ENCODE measurements around the gene COL4A1. TPM values are rescaled to one million over a fixed set of nuclear protein-coding genes. Genes with fewer than 3 reads are reported as not detected.

COL4A1 gene
- total and polyA plus RNA-seq, 4 donors: 162 to 377 (median 214) TPM

DNA sequence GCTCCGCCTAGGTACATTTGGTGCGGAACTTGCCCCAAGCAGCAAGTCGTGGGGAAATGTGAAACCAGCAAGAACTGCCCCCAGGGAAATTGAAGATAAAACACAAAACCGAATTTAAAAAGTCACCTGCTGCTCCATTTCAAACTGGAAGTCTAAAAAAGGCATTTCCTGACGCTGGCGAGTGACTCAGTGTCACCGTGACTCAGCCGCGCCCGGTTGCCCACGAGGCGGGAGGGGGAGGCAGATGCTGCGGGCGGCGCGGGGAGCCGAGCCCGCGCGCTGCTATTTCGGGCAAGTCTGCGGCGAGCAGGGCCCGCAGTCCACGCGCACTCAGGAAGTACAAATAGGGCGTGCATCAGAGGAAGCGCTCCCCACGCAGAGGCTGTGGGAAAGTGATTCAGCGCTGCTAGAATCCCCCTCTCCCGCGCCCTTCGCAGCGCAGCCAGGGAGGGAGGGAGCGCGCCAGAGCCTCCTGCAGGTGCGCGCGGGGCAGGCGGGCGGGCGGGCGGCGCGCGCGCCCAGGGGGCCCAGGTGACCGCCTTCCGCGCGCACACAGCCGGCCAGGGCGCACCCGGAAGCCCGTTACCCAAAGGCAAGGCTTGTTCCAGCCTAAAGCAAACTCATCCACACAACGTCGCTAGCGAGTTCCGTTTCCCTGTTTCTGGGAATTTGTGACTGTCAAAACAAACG is 168.8 kb downstream of the COL4A1 start:
- Histone ChIP-seq H3K36me3 (ENCODE audit: control insufficient read depth, insufficient read depth, low read length) (no peaks in the 10 kb centered on the region), H3K27ac (ENCODE audit: low read depth, low read length) (no peak overlapping the region), H3K4me3 (ENCODE audit: low read depth, low read length) (peak overlapping the region; percentile 31), H3K27me3 (ENCODE audit: control insufficient read depth, insufficient read depth, low read length) (peaks cover 3% of the 10 kb centered on the region), H3K4me1 (ENCODE audit: control insufficient read depth, insufficient read depth, low read length) (peaks cover 23% of the 10 kb centered on the region), H3K9me3 (ENCODE audit: control insufficient read depth, insufficient read depth, low read length) (peaks cover 4% of the 10 kb centered on the region)
- DNase-seq (ENCODE audit: low read depth in 4 of 6, low spot score in 6 of 6): peak in 2 of 6 donors; percentile 62 to 83
- under 1% methylated on average over 57 of the region's 60 CpGs for WGBS (ENCODE audit: insufficient coverage)

DNA sequence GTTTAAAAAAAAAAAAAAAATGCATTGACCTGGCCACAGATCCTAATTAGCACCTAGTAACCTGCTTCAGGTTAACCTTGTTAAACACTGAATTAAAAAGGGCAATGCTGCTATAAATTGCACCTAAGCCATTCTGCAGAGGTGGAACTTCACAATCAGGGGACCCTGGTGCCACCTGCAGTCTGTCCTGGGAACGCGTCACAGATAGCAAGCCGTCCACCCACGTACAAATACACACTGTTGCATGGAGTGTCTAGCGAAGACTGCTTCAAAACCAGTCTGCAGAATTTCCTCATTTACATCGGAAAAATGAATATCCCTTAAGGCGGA is 169.3 kb downstream of the COL4A1 start:
- 0% methylated on average over 5 of the region's 7 CpGs for WGBS (ENCODE audit: insufficient coverage)
- peak overlapping the region; percentile 31 for H3K4me3 ChIP-seq (ENCODE audit: low read depth, low read length)

DNA sequence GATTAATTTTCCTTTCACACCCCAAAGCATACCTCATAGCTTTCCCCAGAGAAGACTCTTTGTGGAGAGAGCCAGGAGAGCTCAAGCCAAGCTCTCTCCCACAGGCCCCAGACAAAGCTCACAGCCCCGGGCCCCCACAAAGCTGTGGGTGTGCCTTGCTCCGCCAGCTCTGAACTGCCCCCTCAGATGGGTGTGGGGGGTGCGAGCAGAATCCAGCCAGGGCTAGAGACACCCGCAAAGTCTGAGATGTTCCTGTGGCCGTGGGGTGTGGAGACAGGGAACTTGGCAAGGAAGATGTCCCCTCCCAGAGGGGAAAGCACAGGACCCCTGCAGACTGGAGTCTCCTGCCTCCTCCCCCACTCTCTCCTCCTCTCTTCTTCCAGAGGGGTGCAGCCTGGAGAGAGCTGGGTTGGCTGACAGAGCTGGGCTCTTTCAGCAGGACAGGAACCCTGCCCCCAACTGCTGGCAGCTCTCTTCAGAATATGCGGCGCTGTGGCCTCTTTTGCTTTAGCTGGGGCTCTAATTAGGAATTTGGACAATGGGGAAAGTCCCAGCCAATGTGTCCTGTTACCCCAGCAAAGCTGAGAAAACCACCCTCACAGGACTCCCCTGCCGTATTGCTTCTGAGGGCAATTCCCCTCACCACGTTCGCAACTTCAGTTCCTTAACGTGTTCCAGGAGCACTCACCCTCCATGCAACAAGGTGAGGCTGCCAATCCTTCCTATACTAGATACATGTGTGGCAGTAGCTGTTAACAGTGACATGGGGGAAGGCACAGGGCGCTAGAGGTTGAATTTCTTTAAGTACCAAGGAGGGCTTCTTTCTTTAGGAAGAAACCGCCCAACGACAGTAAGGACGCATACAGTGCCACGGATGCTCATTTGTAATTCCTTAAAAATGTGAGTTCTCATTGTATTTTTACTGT is 170.0 kb downstream of the COL4A1 start:
- peak in 2 of 6 donors; percentile 60 to 75 for DNase-seq (ENCODE audit: low read depth in 4 of 6, low spot score in 6 of 6)
- Histone ChIP-seq H3K27ac (ENCODE audit: low read depth, low read length) (no peak overlapping the region), H3K27me3 (ENCODE audit: control insufficient read depth, insufficient read depth, low read length) (peaks cover 5% of the 10 kb centered on the region), H3K4me1 (ENCODE audit: control insufficient read depth, insufficient read depth, low read length) (peaks cover 32% of the 10 kb centered on the region), H3K36me3 (ENCODE audit: control insufficient read depth, insufficient read depth, low read length) (no peaks in the 10 kb centered on the region), H3K9me3 (ENCODE audit: control insufficient read depth, insufficient read depth, low read length) (no peaks in the 10 kb centered on the region), H3K4me3 (ENCODE audit: low read depth, low read length) (no peak overlapping the region)
- WGBS (ENCODE audit: insufficient coverage): 18% methylated on average over 4 of the region's 16 CpGs

More for the DNA sequence above, 169.3 kb downstream of the COL4A1 start:
- no peak overlapping the region for H3K27ac ChIP-seq (ENCODE audit: low read depth, low read length)
- peaks cover under 1% of the 10 kb centered on the region for H3K9me3 ChIP-seq (ENCODE audit: control insufficient read depth, insufficient read depth, low read length)
- peaks cover 25% of the 10 kb centered on the region for H3K4me1 ChIP-seq (ENCODE audit: control insufficient read depth, insufficient read depth, low read length)
- DNase-seq (ENCODE audit: low read depth in 4 of 6, low spot score in 6 of 6): peak in 5 of 6 donors; percentile 36 to 93 (median 47)
- no peaks in the 10 kb centered on the region for H3K36me3 ChIP-seq (ENCODE audit: control insufficient read depth, insufficient read depth, low read length)
- H3K27me3 ChIP-seq (ENCODE audit: control insufficient read depth, insufficient read depth, low read length): peaks cover 3% of the 10 kb centered on the region

DNA sequence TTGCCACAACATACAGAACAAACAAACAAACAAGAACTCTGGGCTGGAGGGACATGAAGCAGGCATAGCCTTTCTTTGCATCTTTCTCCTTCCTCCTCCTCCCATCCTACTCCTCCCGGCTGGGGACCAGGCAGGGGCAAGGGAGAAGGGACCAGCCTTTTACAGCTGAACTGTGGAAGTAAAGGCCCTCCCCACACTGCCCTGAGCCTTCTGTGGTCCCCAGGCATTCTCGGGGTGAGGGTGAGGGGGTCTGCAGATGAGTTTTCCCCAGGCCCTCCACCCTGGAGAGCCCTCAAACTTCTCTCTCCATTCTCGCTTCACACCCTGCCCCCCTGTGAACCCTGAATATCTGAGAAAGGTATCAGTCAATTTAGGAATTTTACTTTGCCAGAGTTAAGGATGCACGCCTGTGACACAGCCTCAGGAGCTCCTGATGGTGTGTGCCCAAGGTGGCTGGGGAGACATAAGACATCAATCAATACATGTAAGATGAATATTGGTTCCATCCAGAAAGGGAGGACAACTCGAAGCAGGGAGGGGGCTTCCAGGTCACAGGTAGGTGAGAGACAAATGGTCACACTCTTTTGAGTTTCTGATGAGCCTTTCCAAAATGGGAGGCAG is 170.9 kb downstream of the COL4A1 start:
- 67% methylated on average over 1 of the region's 5 CpGs for WGBS (ENCODE audit: insufficient coverage)
- no peak overlapping the region for H3K27ac ChIP-seq (ENCODE audit: low read depth, low read length)

DNA sequence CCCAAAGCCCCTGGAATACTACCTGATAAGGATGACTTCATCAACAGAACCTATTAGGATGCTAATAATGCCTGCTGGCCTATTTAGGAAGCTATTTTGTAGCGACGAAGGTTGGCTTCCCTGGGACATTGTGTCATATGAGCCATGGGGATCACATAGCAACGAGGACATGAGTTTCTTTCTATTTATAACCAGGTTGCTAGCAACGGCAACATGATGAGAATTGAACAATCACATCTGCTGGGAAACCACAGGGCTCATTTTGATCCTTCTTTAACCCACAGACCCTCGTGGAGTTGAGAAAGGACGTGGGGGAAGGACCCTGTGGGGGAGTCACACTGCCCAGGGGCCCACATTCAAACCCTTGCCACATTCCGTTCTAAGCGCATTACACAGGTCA is 172.2 kb downstream of the COL4A1 start:
- H3K27ac ChIP-seq (ENCODE audit: low read depth, low read length): no peak overlapping the region
- H3K36me3 ChIP-seq (ENCODE audit: control insufficient read depth, insufficient read depth, low read length): no peaks in the 10 kb centered on the region
- H3K4me3 ChIP-seq (ENCODE audit: low read depth, low read length): no peak overlapping the region
- peaks cover 5% of the 10 kb centered on the region for H3K27me3 ChIP-seq (ENCODE audit: control insufficient read depth, insufficient read depth, low read length)
- 11% methylated on average over 2 of the region's 8 CpGs for WGBS (ENCODE audit: insufficient coverage)
- DNase-seq (ENCODE audit: low read depth in 4 of 6, low spot score in 6 of 6): peak in 2 of 6 donors; percentile 25 to 70
- H3K9me3 ChIP-seq (ENCODE audit: control insufficient read depth, insufficient read depth, low read length): no peaks in the 10 kb centered on the region
- peaks cover 33% of the 10 kb centered on the region for H3K4me1 ChIP-seq (ENCODE audit: control insufficient read depth, insufficient read depth, low read length)

More for the DNA sequence above, 170.9 kb downstream of the COL4A1 start:
- no peak for DNase-seq (ENCODE audit: low read depth in 4 of 6, low spot score in 6 of 6)
- Histone ChIP-seq H3K4me3 (ENCODE audit: low read depth, low read length) (no peak overlapping the region), H3K27me3 (ENCODE audit: control insufficient read depth, insufficient read depth, low read length) (peaks cover 5% of the 10 kb centered on the region), H3K9me3 (ENCODE audit: control insufficient read depth, insufficient read depth, low read length) (no peaks in the 10 kb centered on the region), H3K4me1 (ENCODE audit: control insufficient read depth, insufficient read depth, low read length) (peaks cover 33% of the 10 kb centered on the region), H3K36me3 (ENCODE audit: control insufficient read depth, insufficient read depth, low read length) (no peaks in the 10 kb centered on the region)

DNA sequence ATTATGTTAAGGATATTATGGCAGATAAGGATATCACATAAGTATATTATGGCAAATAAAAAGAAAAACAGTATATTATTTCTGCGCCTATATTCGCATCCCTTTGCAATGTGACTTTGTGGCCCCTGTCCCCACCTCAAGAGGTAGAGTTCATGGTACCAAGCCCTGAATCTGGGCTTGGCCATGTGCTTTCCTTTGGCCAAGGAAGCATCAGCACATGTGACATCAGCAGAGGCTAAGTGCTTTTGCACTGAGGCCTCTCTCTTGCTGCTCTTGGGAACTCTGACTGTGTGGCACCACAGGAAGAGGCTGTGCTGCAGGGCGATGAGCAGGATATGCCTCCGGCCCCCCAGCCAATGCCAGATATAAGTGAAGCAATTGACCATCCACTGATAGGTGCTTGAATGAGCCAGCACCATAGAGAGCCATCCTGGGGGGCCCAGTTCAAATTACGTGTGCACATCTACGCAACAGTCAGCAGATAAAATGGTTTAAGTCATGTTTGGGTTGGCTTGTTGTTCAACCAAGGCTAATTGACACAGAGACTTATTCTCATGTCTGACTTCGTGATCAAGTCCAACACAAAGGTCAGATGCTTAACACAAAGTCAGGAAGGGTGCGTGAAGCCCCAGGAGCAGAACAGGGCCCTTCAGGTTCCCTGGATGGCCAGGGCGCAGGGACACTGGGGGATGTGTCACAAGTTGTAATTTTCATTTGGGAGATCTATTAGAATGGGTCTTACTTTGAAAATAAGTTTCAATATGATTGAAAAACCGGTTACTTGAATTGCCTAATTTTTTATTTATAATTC is 173.3 kb downstream of the COL4A1 start:
- H3K9me3 ChIP-seq (ENCODE audit: control insufficient read depth, insufficient read depth, low read length): no peaks in the 10 kb centered on the region
- no peak for DNase-seq (ENCODE audit: low read depth in 4 of 6, low spot score in 6 of 6)
- H3K27me3 ChIP-seq (ENCODE audit: control insufficient read depth, insufficient read depth, low read length): peaks cover 5% of the 10 kb centered on the region
- H3K27ac ChIP-seq (ENCODE audit: low read depth, low read length): no peak overlapping the region
- no peak overlapping the region for H3K4me3 ChIP-seq (ENCODE audit: low read depth, low read length)
- no peaks in the 10 kb centered on the region for H3K36me3 ChIP-seq (ENCODE audit: control insufficient read depth, insufficient read depth, low read length)
- WGBS (ENCODE audit: insufficient coverage): 93% methylated on average over 9 of the region's 10 CpGs
- H3K4me1 ChIP-seq (ENCODE audit: control insufficient read depth, insufficient read depth, low read length): peaks cover 30% of the 10 kb centered on the region

DNA sequence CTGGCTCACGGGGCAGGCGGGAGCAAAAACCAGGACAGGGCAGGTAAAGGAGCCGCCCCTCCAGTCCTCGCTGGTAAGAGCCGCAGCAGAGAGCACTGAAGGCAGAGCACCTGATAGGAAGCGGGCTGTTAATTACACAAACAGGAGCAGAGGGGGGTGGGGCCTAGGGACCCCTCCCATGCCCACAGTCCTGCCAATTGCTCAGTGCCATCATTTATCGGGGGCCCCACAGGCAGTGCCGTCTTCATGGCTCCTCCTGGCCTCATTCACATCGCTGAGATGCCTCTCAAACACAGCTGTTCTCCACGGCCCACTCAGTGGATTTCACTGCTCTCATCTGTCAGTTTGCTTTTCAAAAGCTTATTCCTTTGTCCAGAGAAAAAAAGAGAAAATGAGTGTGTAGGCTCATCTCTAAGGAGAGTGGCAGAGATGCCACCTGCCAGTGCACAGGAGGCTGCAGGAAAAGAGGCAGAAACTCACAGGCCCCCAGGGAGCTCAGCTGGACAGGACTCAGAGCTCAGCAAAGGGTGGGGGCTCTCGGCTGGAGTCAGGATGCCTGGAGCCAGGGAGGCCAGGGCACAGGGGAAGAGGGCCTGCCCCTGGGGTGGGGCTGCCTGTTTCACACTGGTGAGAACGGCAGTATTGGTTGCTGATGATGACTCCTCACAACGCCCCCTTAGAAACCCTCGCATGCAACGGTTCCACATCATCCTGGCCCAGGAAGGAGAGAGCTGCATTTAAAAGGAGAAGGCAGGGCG is 174.6 kb downstream of the COL4A1 start:
- peak in 2 of 6 donors; percentile 39 to 60 for DNase-seq (ENCODE audit: low read depth in 4 of 6, low spot score in 6 of 6)
- Histone ChIP-seq H3K27me3 (ENCODE audit: control insufficient read depth, insufficient read depth, low read length) (peaks cover 5% of the 10 kb centered on the region), H3K4me3 (ENCODE audit: low read depth, low read length) (no peak overlapping the region), H3K4me1 (ENCODE audit: control insufficient read depth, insufficient read depth, low read length) (peaks cover 26% of the 10 kb centered on the region), H3K36me3 (ENCODE audit: control insufficient read depth, insufficient read depth, low read length) (no peaks in the 10 kb centered on the region), H3K27ac (ENCODE audit: low read depth, low read length) (no peak overlapping the region), H3K9me3 (ENCODE audit: control insufficient read depth, insufficient read depth, low read length) (peaks cover 3% of the 10 kb centered on the region)
- 29% methylated on average over 5 of the region's 16 CpGs for WGBS (ENCODE audit: insufficient coverage)

DNA sequence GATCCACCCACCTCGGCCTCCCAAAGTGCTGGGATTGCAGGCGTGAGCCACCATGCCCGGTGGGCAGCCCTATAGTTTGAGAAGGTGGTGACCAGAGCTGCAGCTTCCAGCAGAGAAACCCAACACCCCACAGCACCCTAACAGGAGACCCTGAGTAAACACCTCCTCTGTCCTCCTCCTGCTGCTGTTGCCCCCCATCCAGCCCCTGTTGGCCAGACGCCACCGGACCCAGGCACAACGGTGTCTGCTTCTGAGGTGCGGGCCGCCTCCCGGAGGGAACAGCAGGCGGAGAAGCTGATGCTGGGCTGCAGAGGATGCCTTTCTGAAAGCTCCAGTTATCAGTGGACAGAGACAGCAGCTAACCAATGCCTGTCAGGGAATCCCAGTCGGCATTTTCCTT is 175.5 kb downstream of the COL4A1 start:
- WGBS (ENCODE audit: insufficient coverage): 80% methylated on average over 8 of the region's 11 CpGs
- Histone ChIP-seq H3K36me3 (ENCODE audit: control insufficient read depth, insufficient read depth, low read length) (no peaks in the 10 kb centered on the region), H3K27ac (ENCODE audit: low read depth, low read length) (no peak overlapping the region), H3K4me1 (ENCODE audit: control insufficient read depth, insufficient read depth, low read length) (peaks cover 27% of the 10 kb centered on the region), H3K4me3 (ENCODE audit: low read depth, low read length) (no peak overlapping the region), H3K9me3 (ENCODE audit: control insufficient read depth, insufficient read depth, low read length) (peaks cover 3% of the 10 kb centered on the region), H3K27me3 (ENCODE audit: control insufficient read depth, insufficient read depth, low read length) (peaks cover 2% of the 10 kb centered on the region)
- DNase-seq (ENCODE audit: low read depth in 4 of 6, low spot score in 6 of 6): no peak
